Gastrocnemius medialis (tissue), 4 donors: ENCODE measurements around the gene CAMP. TPM values are rescaled to one million over a fixed set of nuclear protein-coding genes. Genes with fewer than 3 reads are reported as not detected.

Source experiments
- ATAC-seq, 2 donors: fragments of 150-250 bp; one replicate each; pipeline ENCODE4 v1.9.1; 2016
- DNase-seq, 2 donors: peaks; one replicate each; pipeline ENCODE4 v3.0.0-alpha.2; 2019
- H3K27ac ChIP-seq, 4 donors: fragments of 200-600 bp; sonication (generic); 1 replicate in 1 of 4; 2 replicates in 3 of 4; pipeline ENCODE4 v1.5.1; 2016 to 2018; ENCODE audit warnings: mild to moderate bottlenecking in 2 of 4, moderate library complexity in 1 of 4
- H3K27me3 ChIP-seq, 3 donors: fragments of 200-600 bp; sonication (generic) in 2 of 3; 1 replicate in 1 of 3; 2 replicates in 2 of 3; pipeline versions ENCODE4 v1.5.1 to v1.6.0; 2016 to 2019; ENCODE audit warnings: mild to moderate bottlenecking in 1 of 3, moderate library complexity in 1 of 3
- H3K36me3 ChIP-seq, 2 donors: fragments of 200-600 bp; sonication (generic) in 1 of 2; one replicate each; pipeline ENCODE4 v1.5.1; 2017 to 2018
- H3K4me1 ChIP-seq, 2 donors: fragments of 200-600 bp; sonication (generic) in 1 of 2; one replicate each; pipeline ENCODE4 v1.5.1; 2016 to 2017; ENCODE audit warnings: mild to moderate bottlenecking in 2 of 2
- H3K4me3 ChIP-seq, 4 donors: fragments of 200-600 bp; sonication (generic) in 3 of 4; 1 replicate in 1 of 4; 2 replicates in 3 of 4; pipeline ENCODE4 v1.5.1; 2016 to 2019; ENCODE audit warnings: mild to moderate bottlenecking in 2 of 4
- H3K9me3 ChIP-seq, 3 donors: fragments of 200-600 bp; sonication (generic) in 2 of 3; 1 replicate in 1 of 3; 2 replicates in 2 of 3; pipeline ENCODE4 v1.5.1; 2016 to 2019
- CTCF ChIP-seq, 5 experiments: fragments of 450-650 bp in 3 of 5; fragments of 200-600 bp in 2 of 5; sonication (generic) in 2 of 5; IDR thresholded peaks in 4 of 5; conservative IDR thresholded peaks in 1 of 5; 1 replicate in 4 of 5; 2 replicates in 1 of 5; pipeline ENCODE4 v1.5.1; 2016 to 2019; ENCODE audit warnings: antibody characterized with exemption in 5 of 5, mild to moderate bottlenecking in 3 of 5, moderate library complexity in 3 of 5
- POLR2A ChIP-seq, 2 donors: fragments of 450-650 bp; IDR thresholded peaks; one replicate each; pipeline ENCODE4 v1.6.1; 2017; ENCODE audit warnings: antibody characterized with exemption in 2 of 2, mild to moderate bottlenecking in 2 of 2, moderate library complexity in 2 of 2
- in situ Hi-C, 4 donors: fragments of 200-750 bp; cut with MboI; loops; one replicate each; pipeline versions ENCODE4 v1.15.0 to v1.8.0; 2017; ENCODE audit warnings: low sequenced_read_pairs in 4 of 4
- intact Hi-C: fragments of 100-400 bp; cut with DNase I; formaldehyde crosslinking; loops from one replicate; pipeline ENCODE4 v1.15.1; 2023; ENCODE audit warnings: low total_unique reads
- total RNA-seq, 4 donors: library from RNA; depleted of rRNA; stranded (reverse); fragments of >200 nt; gene quantifications; one replicate each; pipeline versions ENCODE4 v1.1.0 to v1.2.3, GENCODE V29; 2016

Gene CAMP
- total RNA-seq, 4 donors from 2014 or later, result not detected

DNA sequence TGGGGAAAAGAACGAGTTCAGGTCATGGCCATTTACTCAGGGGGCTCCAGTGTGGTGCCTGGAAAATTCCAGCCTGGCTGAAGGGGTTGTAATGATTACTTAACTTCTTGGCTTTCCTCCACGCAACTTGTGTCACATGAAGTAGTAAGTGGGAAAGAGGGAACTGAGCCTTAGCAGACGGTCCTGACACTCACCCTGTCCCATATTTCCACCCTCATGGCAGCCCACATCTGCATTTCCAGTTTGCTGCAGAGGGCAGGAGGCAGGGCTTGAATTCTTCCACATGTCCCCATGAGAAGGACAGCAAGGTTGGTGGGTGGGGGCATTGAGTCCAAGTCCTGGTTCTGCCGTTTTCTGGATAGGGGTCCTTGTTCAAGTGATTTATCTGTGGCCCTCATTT lies 7.8 kb upstream of the CAMP start:
- no peak for TF ChIP-seq CTCF (IDR thresholded peaks at IDR 0.05 in 4 of 5, conservative IDR thresholded peaks at IDR 0.05 in 1 of 5)
- peaks cover 4 to 16% of the 10 kb centered on the region in 2 donors for H3K4me1 ChIP-seq
- ATAC-seq, result peak; percentile 82
- H3K27ac ChIP-seq, result peak overlapping the region; percentile 60 to 70 (median 64)
- intact Hi-C loops, result no loop called here
- H3K36me3 ChIP-seq, result no peaks in the 10 kb centered on the region
- no peak overlapping the region for H3K4me3 ChIP-seq
- no peaks in the 10 kb centered on the region for H3K27me3 ChIP-seq
- DNase-seq, result peak; percentile 36 to 48
- no peaks in the 10 kb centered on the region for H3K9me3 ChIP-seq
- in situ Hi-C loops, result no loop called here

- DNase-seq, result peak in 1 of 2 donors; percentile 44
- Histone ChIP-seq H3K27me3 (no peaks in the 10 kb centered on the region), H3K4me1 (peaks cover 4 to 16% of the 10 kb centered on the region in 2 donors), H3K27ac (peak overlapping the region; percentile 60 to 70 (median 64)), H3K4me3 (no peak overlapping the region), H3K36me3 (no peaks in the 10 kb centered on the region), H3K9me3 (no peaks in the 10 kb centered on the region)
- intact Hi-C loops, result no loop called here
- no peak for TF ChIP-seq POLR2A (IDR thresholded peaks at IDR 0.05)
- no peak for TF ChIP-seq CTCF (IDR thresholded peaks at IDR 0.05 in 4 of 5, conservative IDR thresholded peaks at IDR 0.05 in 1 of 5)
- ATAC-seq, result peak; percentile 42 to 51
- in situ Hi-C loops, result no loop called here
Observed at GRCh38 chr3:48215876-48216275, 7.4 kb upstream of the CAMP start.

DNA sequence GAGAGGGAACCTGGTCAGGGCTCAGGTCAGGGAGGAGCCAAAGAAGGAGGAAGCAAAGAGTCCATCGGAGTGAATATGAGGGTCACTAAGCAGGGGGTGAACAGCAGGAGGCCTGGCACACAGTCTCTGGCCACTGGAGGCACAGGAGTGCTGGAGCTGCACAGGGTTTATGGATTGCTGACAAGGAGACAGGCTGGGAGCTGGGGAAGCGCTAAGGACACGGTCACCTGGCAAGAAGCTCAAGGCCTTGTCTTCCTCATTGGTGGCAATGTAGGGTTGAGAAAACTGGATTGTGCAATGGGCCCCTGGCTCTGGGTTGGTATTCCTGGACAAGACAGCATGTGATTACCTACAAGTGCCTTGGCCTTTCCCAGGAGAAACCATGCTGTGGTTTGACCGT lies 5.8 kb upstream of the CAMP start:
- Histone ChIP-seq H3K4me1 (peaks cover 4 to 16% of the 10 kb centered on the region in 2 donors), H3K9me3 (no peaks in the 10 kb centered on the region), H3K4me3 (no peak overlapping the region), H3K27ac (no peak overlapping the region), H3K27me3 (no peaks in the 10 kb centered on the region), H3K36me3 (no peaks in the 10 kb centered on the region)
- peak in 1 of 2 donors; percentile 66 for DNase-seq
- TF ChIP-seq POLR2A (IDR thresholded peaks at IDR 0.05) (no peak), CTCF (IDR thresholded peaks at IDR 0.05 in 4 of 5, conservative IDR thresholded peaks at IDR 0.05 in 1 of 5) (no peak)
- in situ Hi-C loops, result no loop called here
- ATAC-seq, result peak in 1 of 2 donors; percentile 19
- intact Hi-C loops, result no loop called here

DNA sequence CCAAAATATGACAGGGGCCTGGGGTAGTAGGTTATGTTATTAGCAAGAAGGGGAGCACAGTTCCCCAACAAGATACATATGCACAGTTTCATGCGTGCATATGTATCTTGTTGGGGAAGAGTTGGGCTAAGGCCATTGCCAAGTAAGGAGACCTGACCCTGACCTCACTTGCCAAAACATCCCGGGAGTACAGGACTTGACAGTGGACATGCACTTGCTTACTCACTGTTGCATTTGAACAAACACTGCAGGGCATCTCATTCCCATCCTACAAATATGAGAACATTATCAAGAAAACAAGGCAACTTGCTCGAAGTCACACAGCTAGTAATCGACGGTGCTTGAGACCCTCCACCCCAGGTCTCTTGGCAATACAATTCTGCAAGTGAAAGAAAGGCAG lies 4.8 kb upstream of the CAMP start:
- TF ChIP-seq CTCF (IDR thresholded peaks at IDR 0.05 in 4 of 5, conservative IDR thresholded peaks at IDR 0.05 in 1 of 5) (no peak), POLR2A (IDR thresholded peaks at IDR 0.05) (no peak)
- peaks cover 4 to 16% of the 10 kb centered on the region in 2 donors for H3K4me1 ChIP-seq
- H3K27me3 ChIP-seq, result no peaks in the 10 kb centered on the region
- intact Hi-C loops, result no loop called here
- H3K4me3 ChIP-seq, result no peak overlapping the region
- no peaks in the 10 kb centered on the region for H3K9me3 ChIP-seq
- DNase-seq (no peak), ATAC-seq (no peak)
- no peaks in the 10 kb centered on the region for H3K36me3 ChIP-seq
- in situ Hi-C loops, result no loop called here
- no peak overlapping the region for H3K27ac ChIP-seq

GRCh38 chr3:48219543-48219942 lies 3.8 kb upstream of the CAMP start:
- H3K4me3 ChIP-seq, result no peak overlapping the region
- H3K27ac ChIP-seq, result no peak overlapping the region
- in situ Hi-C loops (no loop called here), intact Hi-C loops (no loop called here)
- H3K4me1 ChIP-seq, result peaks cover 4 to 16% of the 10 kb centered on the region in 2 donors
- DNase-seq (peak in 1 of 2 donors; percentile 48), ATAC-seq (no peak)
- H3K9me3 ChIP-seq, result no peaks in the 10 kb centered on the region
- no peak for TF ChIP-seq POLR2A (IDR thresholded peaks at IDR 0.05)
- no peak for TF ChIP-seq CTCF (IDR thresholded peaks at IDR 0.05 in 4 of 5, conservative IDR thresholded peaks at IDR 0.05 in 1 of 5)
- no peaks in the 10 kb centered on the region for H3K27me3 ChIP-seq
- no peaks in the 10 kb centered on the region for H3K36me3 ChIP-seq
